Motor neuron (in vitro differentiated cells): ENCODE data around the gene CALN1. TPM values are rescaled to one million over a fixed set of nuclear protein-coding genes. Genes with fewer than 3 reads are reported as not detected.
"Not testable (repeated sequence)": the region's sequence is repeated elsewhere in the genome, so short reads cannot be mapped to it uniquely, and the experiment has no call there.

Experiments used
- ATAC-seq, 8 experiments: fragments of 200-7000 bp; cut with Tn5 transposase; replicated peaks in 6 of 8; 2 replicates each; pipeline ENCODE4 v1.8.0; 2021; ENCODE audit warnings: mild to moderate bottlenecking in 8 of 8, moderate library complexity in 8 of 8
- H3K27ac ChIP-seq, 2 donors: fragments of 250-450 bp; sonication (Bioruptor Pico); 2 replicates each; pipeline ENCODE4 v1.9.0; 2021; ENCODE audit warnings: antibody characterized with exemption in 2 of 2, mild to moderate bottlenecking in 2 of 2, moderate library complexity in 1 of 2
- H3K4me1 ChIP-seq, 2 donors: fragments of 250-450 bp; sonication (Bioruptor Pico); replicated peaks in 1 of 2; 2 replicates each; pipeline ENCODE4 v1.6.1; 2021; ENCODE audit warnings: antibody characterized with exemption in 2 of 2, mild to moderate bottlenecking in 2 of 2, moderate library complexity in 1 of 2
- H3K4me3 ChIP-seq, 5 donors: fragments of 250-450 bp; sonication (Bioruptor Pico); 2 replicates each; pipeline ENCODE4 v1.9.0; 2021; ENCODE audit warnings: antibody characterized with exemption in 5 of 5, mild to moderate bottlenecking in 5 of 5, moderate library complexity in 4 of 5
- WGBS, 10 experiments: fragments of 450-650 bp; shearing (Covaris generic); methylation state at CpG; one replicate each; pipeline ENCODE4 v1.0.0; 2022; 5-methylcytosine and 5-hydroxymethylcytosine counted together
- in situ Hi-C, 9 experiments: fragments of 400-800 bp; cut with MboI; loops; one replicate each; pipeline ENCODE4 v1.15.0; 2021; ENCODE audit warnings: low sequenced_read_pairs in 9 of 9, low pct_unique_long_range_greater_than_20kb in 2 of 9; ENCODE audit not compliant: unreplicated experiment in 9 of 9
- total RNA-seq, 8 experiments: library from RNA; unstranded; fragments of 300-600 nt; gene quantifications; 2 replicates each; pipeline versions ENCODE4 v1.2.3 to v1.2.4, GENCODE V29; 2022

The CALN1 gene
- total RNA-seq, 8 experiments from 2014 or later, result 0.05 to 2.4 (median 0.72) TPM

DNA sequence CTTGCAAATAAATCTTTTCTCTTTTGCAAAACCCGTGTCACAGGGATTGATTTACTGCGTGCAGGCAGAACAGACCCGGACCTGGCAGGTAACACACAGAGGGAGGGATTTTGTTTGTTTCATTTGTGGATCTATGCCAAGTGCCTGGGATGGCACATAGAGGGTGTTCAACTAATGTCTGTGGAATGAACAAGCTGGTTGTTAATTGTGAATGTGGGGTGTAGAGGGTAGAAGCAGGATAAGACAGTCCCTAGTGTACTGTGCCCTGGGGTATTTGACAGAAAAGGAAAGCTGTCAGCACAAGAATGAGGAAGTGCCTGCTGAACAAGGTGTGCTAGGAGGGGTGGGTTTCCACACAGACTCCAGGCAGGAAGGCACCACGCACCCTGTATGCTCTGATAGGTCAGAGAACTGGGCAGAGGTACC is 331.8 kb downstream of the CALN1 start:
- no peak for ATAC-seq
- 0 to 100% (median 73%) methylated on average over 1 to 3 of the region's 4 CpGs; no CpG with 5 or more reads in 2 of the 10 experiments for WGBS, 10 experiments
- H3K27ac ChIP-seq, result no peak overlapping the region
- H3K4me3 ChIP-seq, result no peak overlapping the region
- H3K4me1 ChIP-seq, result no peaks in the 10 kb centered on the region
- in situ Hi-C loops, result no loop called here

DNA sequence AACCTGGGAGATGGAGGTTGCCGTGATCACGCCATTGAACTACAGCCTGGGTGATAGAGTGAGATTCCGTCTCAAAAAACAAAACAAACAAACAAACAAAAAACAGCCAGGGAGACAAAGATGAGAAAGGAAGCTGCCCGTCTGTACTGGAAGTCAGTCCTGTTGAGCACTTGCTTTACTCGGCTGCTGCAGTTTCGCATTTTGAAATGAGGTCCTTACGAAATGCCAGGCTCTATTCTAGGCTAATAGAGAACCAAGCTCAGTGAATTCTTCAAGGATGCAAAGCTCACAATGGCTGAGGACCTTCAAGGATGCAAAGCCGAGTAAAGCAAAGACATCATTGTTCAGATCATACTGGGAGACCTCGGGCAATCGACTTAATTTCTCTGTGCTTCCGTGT is 333.3 kb downstream of the CALN1 start:
- WGBS, 10 experiments, result 40 to 97% (median 93%) methylated on average over 1 to 11 of the region's 11 CpGs

DNA sequence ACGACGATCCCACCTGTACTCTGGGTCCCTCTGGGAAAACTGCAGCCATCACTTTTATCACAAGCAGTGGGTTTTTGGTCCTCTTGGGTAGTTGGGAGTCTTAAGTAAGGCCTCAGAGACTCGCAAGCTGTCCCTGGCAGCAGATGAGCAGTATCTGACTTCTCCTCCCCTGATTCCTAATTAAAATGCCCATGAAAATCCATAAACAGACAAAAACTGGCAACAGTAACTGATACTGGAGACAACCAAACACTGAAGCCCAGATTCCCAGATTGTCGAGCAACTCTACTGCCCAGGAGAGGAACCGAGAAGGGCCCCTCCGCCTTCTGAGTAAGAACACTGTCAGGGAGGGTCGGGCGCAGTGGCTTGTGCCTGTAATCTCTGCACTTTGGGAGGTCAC is 333.8 kb downstream of the CALN1 start:
- WGBS, 10 experiments, result 18 to 100% (median 91%) methylated on average over 1 to 8 of the region's 8 CpGs; no CpG with 5 or more reads in 4 of the 10 experiments
- in situ Hi-C loops, result no loop called here
- no peak overlapping the region for H3K27ac ChIP-seq

More for the DNA sequence above, 333.3 kb downstream of the CALN1 start:
- Histone ChIP-seq H3K27ac (no peak overlapping the region), H3K4me3 (no peak overlapping the region), H3K4me1 (no peaks in the 10 kb centered on the region)
- no peak for ATAC-seq
- in situ Hi-C loops, result no loop called here

DNA sequence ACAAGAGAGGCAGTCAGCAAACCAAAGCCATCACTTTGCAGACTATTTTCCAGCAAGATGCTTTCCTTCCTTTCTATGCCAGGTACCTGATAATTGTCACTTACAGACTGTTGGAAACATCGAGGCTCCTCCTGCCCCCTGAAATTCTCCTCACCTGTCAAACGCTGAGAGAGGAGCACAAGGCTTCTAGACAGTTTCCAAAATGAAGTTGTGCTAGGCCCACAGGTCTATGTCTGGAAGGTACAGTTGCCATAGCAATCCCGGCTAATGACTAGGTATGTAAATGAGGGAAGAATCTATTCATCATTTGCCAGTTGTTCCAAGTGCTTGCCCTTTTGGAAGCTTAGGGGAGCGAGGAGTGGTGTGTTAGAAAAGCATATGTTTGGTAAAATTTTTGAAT is 334.4 kb downstream of the CALN1 start:
- no peak overlapping the region for H3K27ac ChIP-seq
- in situ Hi-C loops, result no loop called here
- no peaks in the 10 kb centered on the region for H3K4me1 ChIP-seq
- no peak overlapping the region for H3K4me3 ChIP-seq
- ATAC-seq, result no peak
- WGBS, 10 experiments, result 0 to 83% (median 65%) methylated on average over 1 to 4 of the region's 4 CpGs; no CpG with 5 or more reads in 2 of the 10 experiments

More for the DNA sequence above, 333.8 kb downstream of the CALN1 start:
- no peak for ATAC-seq
- no peak overlapping the region for H3K4me3 ChIP-seq
- no peaks in the 10 kb centered on the region for H3K4me1 ChIP-seq

DNA sequence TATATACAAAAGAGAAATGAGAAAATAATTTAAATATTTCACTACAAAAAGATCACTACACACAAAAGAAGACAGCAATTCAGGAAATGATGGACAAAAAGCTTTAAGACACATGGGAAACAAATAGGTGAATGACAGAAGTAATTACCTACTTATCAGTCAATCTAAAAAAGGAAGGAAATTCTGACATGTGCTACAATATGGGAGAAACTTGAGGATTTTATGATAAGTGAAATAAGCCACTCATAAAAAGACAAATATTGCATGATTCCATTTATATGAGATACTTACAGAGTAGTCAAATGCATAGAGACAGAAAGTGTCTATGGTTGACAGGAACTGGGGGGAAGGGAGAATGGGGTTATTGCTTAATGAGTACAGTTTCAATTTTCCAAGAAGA is 339.2 kb downstream of the CALN1 start:
- Histone ChIP-seq H3K4me1 (no peaks in the 10 kb centered on the region), H3K27ac (no peak overlapping the region), H3K4me3 (no peak overlapping the region)
- no peak for ATAC-seq
- in situ Hi-C loops, result no loop called here

DNA sequence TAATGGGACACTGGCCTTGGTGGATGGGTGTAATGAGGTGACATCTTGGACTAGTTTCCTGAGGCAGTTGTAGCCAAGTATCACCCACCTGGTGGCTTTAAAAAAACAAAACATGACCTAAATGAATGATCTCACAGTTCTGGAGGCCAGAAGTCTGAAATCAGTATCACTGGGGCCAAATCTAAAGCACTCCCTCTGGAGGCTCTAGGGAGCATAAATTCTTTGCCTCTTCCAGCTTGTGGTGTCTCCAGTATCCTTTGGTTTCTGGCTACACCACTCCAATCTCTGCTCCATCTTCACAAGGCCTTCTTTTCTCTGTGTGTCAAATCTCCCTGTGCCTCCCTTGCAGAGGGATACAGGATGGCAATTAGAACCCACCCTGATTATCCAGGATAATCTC is 342.9 kb downstream of the CALN1 start:
- Histone ChIP-seq H3K4me1 (no peaks in the 10 kb centered on the region), H3K4me3 (no peak overlapping the region), H3K27ac (no peak overlapping the region)
- no peak for ATAC-seq
- in situ Hi-C loops, result no loop called here

DNA sequence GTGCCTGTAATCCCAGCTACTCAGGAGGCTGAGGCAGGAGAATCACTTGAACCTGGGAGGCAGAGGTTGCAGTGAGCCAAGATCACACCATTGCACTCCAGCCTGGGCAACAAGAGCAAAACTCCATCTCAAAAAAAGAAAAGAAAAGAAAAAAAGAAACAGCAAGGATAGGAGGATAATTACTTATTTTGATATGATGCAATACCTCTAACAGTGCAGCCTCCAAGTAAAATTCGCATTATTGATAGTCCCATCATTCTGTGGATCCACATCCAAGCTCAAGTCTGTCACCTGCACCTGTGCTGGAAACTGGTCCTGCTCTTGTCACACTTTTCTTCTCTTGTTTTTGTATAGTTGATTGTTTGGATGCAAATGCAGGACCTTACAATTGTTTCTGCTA is 346.4 kb downstream of the CALN1 start:
- H3K4me3 ChIP-seq, in situ Hi-C loops, ATAC-seq, H3K27ac ChIP-seq, H3K4me1 ChIP-seq: not testable (repeated sequence)
- 0 to 100% (median 38%) methylated on average over 1 of the region's 1 CpG; no CpG with 5 or more reads in 5 of the 10 experiments for WGBS, 10 experiments

DNA sequence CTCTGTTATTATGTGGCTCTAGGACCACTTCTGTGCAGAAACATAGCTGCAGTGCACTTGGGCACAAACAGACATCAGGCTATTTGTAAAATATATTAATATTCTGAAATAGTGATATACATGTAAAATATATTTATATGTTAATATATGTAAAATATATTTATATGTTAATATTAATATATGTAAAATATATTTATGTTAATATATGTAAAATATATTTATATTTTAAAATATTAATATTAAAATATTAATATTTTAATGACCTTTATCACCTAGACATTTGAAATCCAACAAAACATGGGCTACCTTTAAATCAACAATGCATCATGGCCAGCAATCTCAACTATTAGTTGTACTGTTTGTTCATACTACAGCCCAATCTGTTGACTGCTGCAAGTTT is 347.2 kb downstream of the CALN1 start:
- Histone ChIP-seq H3K27ac (no peak overlapping the region), H3K4me1 (no peaks in the 10 kb centered on the region), H3K4me3 (no peak overlapping the region)
- in situ Hi-C loops, result no loop called here
- no peak for ATAC-seq

DNA sequence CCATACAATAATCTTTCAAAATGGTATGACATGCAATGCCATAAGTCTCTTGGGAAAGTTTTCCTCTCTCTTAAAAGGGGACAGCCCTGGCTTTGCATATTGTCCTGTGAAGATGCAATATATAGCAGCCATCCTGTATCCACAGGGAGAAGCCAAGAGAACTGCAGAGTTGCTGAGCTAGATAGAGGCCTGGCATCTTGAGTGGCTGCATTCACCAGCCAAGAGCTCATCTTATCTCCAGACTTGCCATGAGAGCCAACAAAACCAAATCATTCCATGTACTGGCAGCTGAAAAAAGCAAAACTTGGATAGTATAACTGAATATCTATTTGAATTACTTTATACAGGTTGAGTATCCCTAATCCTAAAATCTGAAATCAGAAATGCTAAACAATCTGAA is 348.8 kb downstream of the CALN1 start:
- H3K27ac ChIP-seq, result no peak overlapping the region
- ATAC-seq, result no peak
- in situ Hi-C loops, result no loop called here
- no peak overlapping the region for H3K4me3 ChIP-seq
- no peaks in the 10 kb centered on the region for H3K4me1 ChIP-seq

DNA sequence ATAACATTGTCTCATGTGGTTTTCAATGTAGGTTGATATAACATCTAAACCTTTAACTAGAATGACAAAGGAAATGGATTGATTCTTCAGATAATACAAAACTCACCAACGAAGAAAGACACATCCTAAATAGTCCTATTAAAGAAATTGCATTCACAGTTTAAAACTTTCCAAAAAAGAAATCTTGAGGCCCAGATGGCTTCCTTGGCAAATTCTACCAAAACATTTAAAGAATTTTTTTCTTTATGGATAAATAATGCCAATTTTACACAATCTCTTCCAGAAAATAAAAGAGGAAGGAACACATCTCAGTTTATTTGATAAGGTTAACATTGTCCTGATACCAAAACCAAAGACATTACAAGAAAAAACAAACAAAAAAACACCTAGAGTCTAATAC is 349.5 kb downstream of the CALN1 start:
- no peak overlapping the region for H3K4me3 ChIP-seq
- H3K4me1 ChIP-seq, result no peaks in the 10 kb centered on the region
- no peak overlapping the region for H3K27ac ChIP-seq
- in situ Hi-C loops, result no loop called here
- no peak for ATAC-seq
- 0 to 90% (median 63%) methylated on average over 1 of the region's 1 CpG; no CpG with 5 or more reads in 1 of the 10 experiments for whole genome bisulfite sequencing, 10 experiments

DNA sequence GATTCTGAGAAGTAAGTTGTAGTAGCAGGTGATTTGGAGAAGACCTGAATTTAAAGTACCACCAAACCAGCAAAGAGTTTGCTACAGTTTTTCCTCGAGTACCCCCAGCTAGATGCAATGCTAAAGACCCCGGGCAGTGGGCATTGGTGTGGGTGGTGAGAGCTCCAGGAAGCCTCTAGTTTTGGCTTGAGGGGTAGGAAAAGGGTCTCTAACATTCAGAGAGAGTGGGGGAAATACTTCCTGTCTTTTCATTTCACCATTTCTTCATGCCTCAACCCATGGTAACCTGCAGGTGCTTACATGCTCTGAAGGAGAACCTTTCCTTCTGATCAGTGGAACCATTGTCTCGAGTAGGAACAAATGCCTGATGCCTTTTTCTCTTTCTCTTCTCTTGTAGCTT is 352.2 kb downstream of the CALN1 start:
- in situ Hi-C loops, result no loop called here
- H3K4me3 ChIP-seq, result no peak overlapping the region
- WGBS, 10 experiments, result 0 to 100% (median 53%) methylated on average over 1 to 3 of the region's 3 CpGs; no CpG with 5 or more reads in 3 of the 10 experiments
- no peaks in the 10 kb centered on the region for H3K4me1 ChIP-seq
- no peak overlapping the region for H3K27ac ChIP-seq
- no peak for ATAC-seq

DNA sequence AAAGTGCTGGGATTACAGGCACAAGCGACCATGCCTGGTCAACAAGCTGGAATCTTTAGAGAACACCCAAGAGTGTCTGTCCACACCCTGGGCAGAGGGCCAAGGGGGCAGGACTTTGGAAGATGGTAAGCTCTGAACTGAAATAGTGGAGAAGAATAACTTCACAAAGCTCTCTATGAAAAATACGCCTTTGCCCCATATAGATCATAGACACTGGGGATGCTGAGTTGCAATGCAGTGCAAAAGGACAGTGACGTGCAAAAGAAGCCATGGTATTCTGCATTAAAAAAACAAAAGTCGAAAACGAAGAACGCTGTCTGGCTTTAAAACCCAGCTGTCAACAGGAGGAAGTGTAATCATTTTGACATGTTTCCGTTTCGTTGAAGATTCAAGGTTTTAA is 353.6 kb downstream of the CALN1 start:
- no peak for ATAC-seq
- H3K4me3 ChIP-seq, result no peak overlapping the region
- H3K27ac ChIP-seq, result no peak overlapping the region
- H3K4me1 ChIP-seq, result no peaks in the 10 kb centered on the region
- in situ Hi-C loops, result no loop called here
- WGBS, 10 experiments, result 18 to 92% (median 67%) methylated on average over 5 to 8 of the region's 8 CpGs; no CpG with 5 or more reads in 1 of the 10 experiments

DNA sequence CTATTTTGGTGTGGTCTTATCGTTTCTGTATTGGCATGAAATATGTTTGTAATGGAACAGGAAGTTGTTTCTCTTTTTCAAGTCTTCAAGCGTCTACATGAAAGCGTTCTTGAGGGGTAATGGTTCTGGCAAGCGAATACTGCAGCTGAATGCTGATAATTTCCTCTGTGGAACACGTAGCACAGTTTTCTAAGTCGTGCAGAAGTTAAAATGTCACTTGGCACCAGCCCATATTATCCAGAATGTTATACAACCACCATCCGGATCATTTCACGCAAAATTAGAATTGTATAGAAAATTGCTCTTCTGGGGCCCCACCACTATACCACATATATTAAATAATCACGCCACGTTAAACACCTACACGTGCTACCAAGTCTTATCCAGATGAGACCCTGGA is 354.3 kb downstream of the CALN1 start:
- no peak overlapping the region for H3K27ac ChIP-seq
- H3K4me1 ChIP-seq, result no peaks in the 10 kb centered on the region
- no peak overlapping the region for H3K4me3 ChIP-seq
- no peak for ATAC-seq
- in situ Hi-C loops, result no loop called here
- WGBS, 10 experiments, result 0 to 92% (median 60%) methylated on average over 1 to 8 of the region's 11 CpGs

DNA sequence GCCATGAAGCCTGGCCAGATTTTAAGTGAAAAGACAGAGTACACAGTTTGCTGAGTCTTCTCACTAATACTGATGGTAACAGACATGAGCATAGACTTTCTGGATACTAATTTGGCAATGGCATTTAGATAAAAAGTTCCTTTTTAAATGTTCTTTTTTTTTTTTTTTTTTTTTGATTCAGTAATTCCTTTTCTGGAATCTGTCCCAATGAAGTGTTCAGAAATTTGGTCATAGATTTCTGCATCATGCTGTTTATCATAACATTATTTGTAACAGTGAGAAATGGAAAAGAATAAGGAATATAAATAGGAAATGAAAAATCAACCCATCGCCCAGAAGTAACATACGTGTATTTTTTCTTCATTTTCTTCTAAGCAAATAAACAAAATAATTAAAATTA is 354.9 kb downstream of the CALN1 start:
- ATAC-seq, result no peak
- in situ Hi-C loops, result no loop called here

DNA sequence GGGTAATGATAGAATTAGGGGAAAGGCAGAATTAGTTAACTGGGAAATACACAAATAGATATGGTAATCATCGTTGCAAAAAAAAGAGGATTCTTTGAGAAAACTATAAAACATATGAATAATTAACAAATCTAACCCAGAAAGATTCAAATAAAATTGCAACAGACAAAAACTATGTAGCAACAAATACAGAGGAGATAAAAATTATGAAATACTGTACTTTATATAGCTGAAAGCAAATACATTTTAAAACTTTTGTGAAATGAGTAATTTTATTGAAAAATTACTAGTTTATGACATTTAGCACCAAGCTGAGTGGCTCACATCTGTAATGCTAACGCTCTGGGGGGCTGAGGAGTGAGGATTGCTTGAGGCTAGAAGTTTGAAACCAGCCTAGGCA is 356.7 kb downstream of the CALN1 start:
- Histone ChIP-seq H3K4me1 (no peaks in the 10 kb centered on the region), H3K27ac (no peak overlapping the region), H3K4me3 (no peak overlapping the region)
- ATAC-seq, result no peak
- in situ Hi-C loops, result no loop called here
- 8 to 89% (median 68%) methylated on average over 1 to 2 of the region's 2 CpGs; no CpG with 5 or more reads in 1 of the 10 experiments for WGBS, 10 experiments

More for the DNA sequence above, 354.9 kb downstream of the CALN1 start:
- H3K4me1 ChIP-seq, result no peaks in the 10 kb centered on the region
- no peak overlapping the region for H3K27ac ChIP-seq
- 37 to 100% (median 87%) methylated on average over 1 to 2 of the region's 2 CpGs for WGBS, 10 experiments
- no peak overlapping the region for H3K4me3 ChIP-seq
